ENCODE measurements around the gene EFCAB13. TPM values are rescaled to one million over a fixed set of nuclear protein-coding genes. Genes with fewer than 3 reads are reported as not detected.

The EFCAB13 gene
- total and polyA plus RNA-seq, 11 donors = 0.47 to 6.1 (median 1.4) TPM

DNA sequence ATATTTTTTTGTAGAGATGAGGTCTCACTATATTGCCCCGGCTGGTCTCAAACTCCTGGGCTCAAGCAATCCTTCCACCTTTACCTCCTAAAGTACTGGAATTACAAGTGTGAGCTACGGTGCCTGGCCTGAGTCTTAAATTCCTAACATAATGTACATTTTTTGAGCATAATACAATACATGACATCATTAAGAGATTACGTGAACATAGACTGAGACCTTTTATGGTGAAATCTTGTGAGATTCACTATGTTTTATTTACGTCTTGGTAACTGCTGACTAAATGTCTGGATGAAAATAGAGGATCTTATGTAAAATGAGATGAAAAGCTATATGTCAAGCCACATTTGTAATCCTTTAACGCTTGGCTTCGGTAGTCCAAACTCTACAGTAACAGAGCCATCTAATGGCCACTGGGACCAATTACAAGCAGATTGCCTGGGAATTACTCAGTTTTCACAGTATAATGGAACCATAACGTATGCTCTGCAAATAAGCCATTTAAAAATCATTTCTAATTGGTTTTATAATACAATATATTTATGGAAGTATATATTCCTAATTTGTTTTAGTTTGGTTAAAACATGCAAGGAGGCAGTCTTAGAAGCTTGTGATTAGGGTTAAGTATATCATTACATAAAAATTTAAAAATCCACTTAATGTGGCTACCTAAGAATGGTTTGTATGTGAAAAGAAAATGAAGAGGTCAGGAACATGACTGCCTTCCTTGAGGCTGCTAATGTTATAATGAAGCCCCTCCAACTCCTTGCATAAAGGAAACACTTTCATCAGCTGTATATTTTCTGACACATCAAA, 8.1 kb upstream of the EFCAB13 start:
- 26 to 31% (median 27%) methylated on average over 7 of the region's 7 CpGs for WGBS, 4 donors
- Histone ChIP-seq H3K27ac (peak overlapping the region in 3 of 12 donors; percentile 31 to 66 (median 64)), H3K4me3 (no peak overlapping the region), H3K4me1 (peaks cover 0 to 15% (median 2%) of the 10 kb centered on the region in 12 donors), H3K27me3 (no peaks in the 10 kb centered on the region), H3K36me3 (peaks cover 0 to 4% (median 0%) of the 10 kb centered on the region in 9 donors), H3K9me3 (peaks cover 0 to 1% (median 0%) of the 10 kb centered on the region in 12 donors)
- ATAC-seq = peak; percentile 65 to 84 (median 80)
- TF ChIP-seq, protein P1, sequence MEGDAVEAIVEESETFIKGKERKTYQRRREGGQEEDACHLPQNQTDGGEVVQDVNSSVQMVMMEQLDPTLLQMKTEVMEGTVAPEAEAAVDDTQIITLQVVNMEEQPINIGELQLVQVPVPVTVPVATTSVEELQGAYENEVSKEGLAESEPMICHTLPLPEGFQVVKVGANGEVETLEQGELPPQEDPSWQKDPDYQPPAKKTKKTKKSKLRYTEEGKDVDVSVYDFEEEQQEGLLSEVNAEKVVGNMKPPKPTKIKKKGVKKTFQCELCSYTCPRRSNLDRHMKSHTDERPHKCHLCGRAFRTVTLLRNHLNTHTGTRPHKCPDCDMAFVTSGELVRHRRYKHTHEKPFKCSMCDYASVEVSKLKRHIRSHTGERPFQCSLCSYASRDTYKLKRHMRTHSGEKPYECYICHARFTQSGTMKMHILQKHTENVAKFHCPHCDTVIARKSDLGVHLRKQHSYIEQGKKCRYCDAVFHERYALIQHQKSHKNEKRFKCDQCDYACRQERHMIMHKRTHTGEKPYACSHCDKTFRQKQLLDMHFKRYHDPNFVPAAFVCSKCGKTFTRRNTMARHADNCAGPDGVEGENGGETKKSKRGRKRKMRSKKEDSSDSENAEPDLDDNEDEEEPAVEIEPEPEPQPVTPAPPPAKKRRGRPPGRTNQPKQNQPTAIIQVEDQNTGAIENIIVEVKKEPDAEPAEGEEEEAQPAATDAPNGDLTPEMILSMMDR (IDR thresholded peaks at IDR 0.05) = peak; percentile 70 to 93 (median 86)
- no peak for TF ChIP-seq POLR2A (IDR thresholded peaks at IDR 0.05)
- intact Hi-C loops (cut with DNase I) = loop anchor here in 8 of 10 donors (1.0 to 10.0 kb wide), 6 partner anchors 38 to 151 kb away; no protein-coding TSS in a partner anchor
- DNase-seq = peak in 2 of 5 donors; percentile 31 to 37

DNA sequence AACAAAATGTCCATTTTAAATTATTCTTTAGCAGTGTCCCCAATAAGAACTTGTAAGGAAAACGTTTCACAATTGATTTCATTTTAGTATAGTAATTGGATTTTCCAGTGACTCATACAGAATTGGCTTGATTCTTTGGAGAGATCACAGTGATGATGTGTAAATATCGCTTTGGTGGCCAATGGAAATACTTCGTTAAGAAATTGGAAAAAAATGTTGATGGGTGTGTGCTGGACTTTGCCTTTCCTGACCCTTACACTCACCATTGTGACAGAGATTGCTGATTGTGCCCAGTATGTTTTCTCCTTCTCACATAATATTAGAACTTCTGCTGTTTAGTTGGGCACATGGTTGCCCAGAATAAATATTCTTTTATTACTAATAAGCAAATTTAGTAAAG, 7.4 kb upstream of the EFCAB13 start:
- Histone ChIP-seq H3K27me3 (no peaks in the 10 kb centered on the region), H3K4me1 (peaks cover 0 to 15% (median 2%) of the 10 kb centered on the region in 12 donors), H3K9me3 (peaks cover 0 to 7% (median 0%) of the 10 kb centered on the region in 12 donors), H3K4me3 (no peak overlapping the region), H3K36me3 (peaks cover 0 to 4% (median 0%) of the 10 kb centered on the region in 9 donors), H3K27ac (peak overlapping the region in 3 of 12 donors; percentile 31 to 66 (median 64))
- DNase-seq = no peak
- ATAC-seq = peak in 2 of 4 donors; percentile 48 to 68
- TF ChIP-seq, protein P1 (IDR thresholded peaks at IDR 0.05) = no peak
- TF ChIP-seq POLR2A (IDR thresholded peaks at IDR 0.05) = no peak
- intact Hi-C loops (cut with DNase I) = loop anchor here in 4 of 10 donors (1.0 to 10.0 kb wide), 4 partner anchors 39 to 152 kb away; no protein-coding TSS in a partner anchor
- WGBS, 4 donors = 46 to 48% (median 46%) methylated on average over 3 of the region's 3 CpGs

DNA sequence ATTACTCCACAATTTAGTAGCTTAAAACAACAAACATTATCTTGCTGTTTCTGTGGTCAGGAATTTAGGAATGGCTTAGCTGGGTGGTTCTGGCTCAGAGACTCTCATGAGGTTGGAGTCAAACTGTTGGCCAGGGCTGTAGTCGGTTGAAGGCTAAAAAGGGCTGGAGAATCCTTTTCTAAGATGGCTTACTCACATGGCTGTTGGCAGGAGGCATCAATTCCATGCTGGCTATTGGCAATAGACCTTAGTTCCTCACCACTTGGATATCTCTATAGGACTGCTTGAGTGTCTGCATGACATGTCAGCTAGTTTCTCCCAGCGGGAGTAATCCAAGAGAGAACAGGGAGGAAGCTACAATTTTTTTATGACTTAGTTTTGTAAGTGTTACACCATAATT, 6.6 kb upstream of the EFCAB13 start:
- 64 to 68% (median 66%) methylated on average over 2 of the region's 2 CpGs for WGBS, 4 donors
- Histone ChIP-seq H3K36me3 (no peaks in the 10 kb centered on the region), H3K27me3 (no peaks in the 10 kb centered on the region), H3K4me3 (no peak overlapping the region), H3K27ac (no peak overlapping the region), H3K9me3 (peaks cover 0 to 8% (median 0%) of the 10 kb centered on the region in 12 donors), H3K4me1 (peaks cover 0 to 15% (median 2%) of the 10 kb centered on the region in 12 donors)
- ATAC-seq = peak in 1 of 4 donors; percentile 50
- no peak for TF ChIP-seq POLR2A (IDR thresholded peaks at IDR 0.05)
- TF ChIP-seq, protein P1 (IDR thresholded peaks at IDR 0.05) = no peak
- no peak for DNase-seq
- intact Hi-C loops (cut with DNase I) = loop anchor here in 3 of 10 donors (2.0 to 10.0 kb wide), 3 partner anchors 40 to 152 kb away; no protein-coding TSS in a partner anchor
